ENCODE results near the gene PSMG2. TPM values are rescaled to one million over a fixed set of nuclear protein-coding genes. Genes with fewer than 3 reads are reported as not detected.

PSMG2 gene
- total RNA-seq, 1 donor from 2014 or later, result 42.6 TPM

- no peak for ATAC-seq (ENCODE audit: poor library complexity)
- intact Hi-C loops (cut with DNase I), result no loop called here
- DNase-seq, result no peak
Observed at GRCh38 chr18:12703664-12704063, 822 bp downstream of the PSMG2 start.

GRCh38 chr18:12711446-12711845 is 8.6 kb downstream of the PSMG2 start:
- DNase-seq (no peak), ATAC-seq (ENCODE audit: poor library complexity) (no peak)
- intact Hi-C loops (cut with DNase I), result no loop called here

- intact Hi-C loops (cut with DNase I), result no loop called here
- DNase-seq (no peak), ATAC-seq (ENCODE audit: poor library complexity) (no peak)
Observed at GRCh38 chr18:12721495-12722275, 18.8 kb downstream of the PSMG2 start.

- DNase-seq, result no peak
- intact Hi-C loops (cut with DNase I), result no loop called here
- ATAC-seq (ENCODE audit: poor library complexity), result no peak
Observed at GRCh38 chr18:12722731-12723130, 19.9 kb downstream of the PSMG2 start.

GRCh38 chr18:12726331-12726730 is 23.5 kb downstream of the PSMG2 start:
- intact Hi-C loops (cut with DNase I), result loop anchor here (5.0 kb wide), 1 partner anchor 206 kb away; no protein-coding TSS in a partner anchor
- DNase-seq, result no peak
- ATAC-seq (ENCODE audit: poor library complexity), result no peak

- ATAC-seq (ENCODE audit: poor library complexity) (peak; percentile 68), DNase-seq (no peak)
- intact Hi-C loops (cut with DNase I), result loop anchor here (5.0 kb wide), 1 partner anchor 205 kb away; no protein-coding TSS in a partner anchor
Observed at GRCh38 chr18:12726774-12727550, 24.1 kb downstream of the PSMG2 start.

- DNase-seq (no peak), ATAC-seq (ENCODE audit: poor library complexity) (no peak)
- intact Hi-C loops (cut with DNase I), result no loop called here
Observed at GRCh38 chr18:12737243-12737902, 34.5 kb downstream of the PSMG2 start.

- intact Hi-C loops (cut with DNase I), result no loop called here
- no peak for ATAC-seq (ENCODE audit: poor library complexity)
- no peak for DNase-seq
Observed at GRCh38 chr18:12741351-12741750, 38.5 kb downstream of the PSMG2 start.

GRCh38 chr18:12742453-12742852 is 39.6 kb downstream of the PSMG2 start:
- intact Hi-C loops (cut with DNase I), result no loop called here
- DNase-seq, result no peak
- no peak for ATAC-seq (ENCODE audit: poor library complexity)

- intact Hi-C loops (cut with DNase I), result no loop called here
- ATAC-seq (ENCODE audit: poor library complexity) (peak; percentile 55), DNase-seq (no peak)
Observed at GRCh38 chr18:12744103-12744502, 41.3 kb downstream of the PSMG2 start.

- intact Hi-C loops (cut with DNase I), result no loop called here
- DNase-seq, result no peak
- ATAC-seq (ENCODE audit: poor library complexity), result no peak
Observed at GRCh38 chr18:12745095-12745795, 42.4 kb downstream of the PSMG2 start.

GRCh38 chr18:12747530-12748315 is 44.9 kb downstream of the PSMG2 start:
- intact Hi-C loops (cut with DNase I), result no loop called here
- no peak for DNase-seq
- no peak for ATAC-seq (ENCODE audit: poor library complexity)

GRCh38 chr18:12748671-12749070 is 45.8 kb downstream of the PSMG2 start:
- intact Hi-C loops (cut with DNase I), result no loop called here

GRCh38 chr18:12749121-12749520 is 46.3 kb downstream of the PSMG2 start:
- no peak for ATAC-seq (ENCODE audit: poor library complexity)
- intact Hi-C loops (cut with DNase I), result no loop called here
- DNase-seq, result no peak

More at GRCh38 chr18:12748671-12749070, 45.8 kb downstream of the PSMG2 start:
- DNase-seq, result no peak
- no peak for ATAC-seq (ENCODE audit: poor library complexity)

- DNase-seq (no peak), ATAC-seq (ENCODE audit: poor library complexity) (no peak)
- intact Hi-C loops (cut with DNase I), result no loop called here
Observed at GRCh38 chr18:12750076-12750714, 47.4 kb downstream of the PSMG2 start.

GRCh38 chr18:12750715-12751502 is 48.1 kb downstream of the PSMG2 start:
- intact Hi-C loops (cut with DNase I), result no loop called here
- ATAC-seq (ENCODE audit: poor library complexity) (no peak), DNase-seq (no peak)

- intact Hi-C loops (cut with DNase I), result no loop called here
- ATAC-seq (ENCODE audit: poor library complexity), result no peak
- no peak for DNase-seq
Observed at GRCh38 chr18:12751503-12751884, 48.7 kb downstream of the PSMG2 start.

All from Right ventricle myocardium superior (tissue), 1 donor.